Suprapubic skin (tissue), 4 donors: ENCODE results near the gene GOLT1A. TPM values are rescaled to one million over a fixed set of nuclear protein-coding genes. Genes with fewer than 3 reads are reported as not detected.

Experiments
- DNase-seq, 2 donors: peaks; one replicate each; pipeline ENCODE4 v3.0.0-alpha.2; 2019; ENCODE audit warnings: low spot score in 2 of 2
- H3K27ac ChIP-seq: fragments of 200-600 bp; sonication (generic); one replicate; pipeline ENCODE4 v1.5.1; 2019
- H3K27me3 ChIP-seq: fragments of 200-600 bp; sonication (generic); one replicate; pipeline ENCODE4 v1.5.1; 2019
- H3K36me3 ChIP-seq: fragments of 200-600 bp; sonication (generic); one replicate; pipeline ENCODE4 v1.5.1; 2019
- H3K4me1 ChIP-seq: fragments of 200-600 bp; sonication (generic); one replicate; pipeline ENCODE4 v1.5.1; 2019
- H3K4me3 ChIP-seq: fragments of 200-600 bp; sonication (generic); one replicate; pipeline ENCODE4 v1.5.1; 2019; ENCODE audit warnings: mild to moderate bottlenecking
- H3K9me3 ChIP-seq: fragments of 200-600 bp; sonication (generic); one replicate; pipeline ENCODE4 v1.5.1; 2019
- CTCF ChIP-seq, 2 donors: fragments of 200-600 bp in 1 of 2; fragments of 450-650 bp in 1 of 2; sonication (generic) in 1 of 2; IDR thresholded peaks; one replicate each; pipeline ENCODE4 v1.5.1; 2016 to 2019; ENCODE audit warnings: antibody characterized with exemption in 2 of 2, mild to moderate bottlenecking in 1 of 2, moderate library complexity in 1 of 2
- EP300 ChIP-seq: sonication (generic); formaldehyde crosslinking; IDR thresholded peaks from one replicate; pipeline ENCODE4 v1.6.1; 2017; ENCODE audit warnings: antibody characterized with exemption
- POLR2A ChIP-seq, 2 donors: fragments of 450-650 bp; IDR thresholded peaks; one replicate each; pipeline ENCODE4 v1.6.1; 2017; ENCODE audit warnings: antibody characterized with exemption in 2 of 2, mild to moderate bottlenecking in 2 of 2, moderate library complexity in 2 of 2
- POLR2AphosphoS5 ChIP-seq, 3 donors: sonication (generic); formaldehyde crosslinking; IDR thresholded peaks; one replicate each; pipeline ENCODE4 v1.6.1; 2017; ENCODE audit warnings: antibody characterized with exemption in 3 of 3
- WGBS: methylation state at CpG from one replicate; pipeline ENCODE4 v1.1.5; 2018; 5-methylcytosine and 5-hydroxymethylcytosine counted together
- total RNA-seq, 4 donors: library from RNA; depleted of rRNA; stranded (reverse); fragments of >200 nt; gene quantifications; one replicate each; pipeline ENCODE4 v1.1.0, GENCODE V29; 2016

The GOLT1A gene
- total RNA-seq, 4 donors from 2014 or later, result not detected

- no peak for DNase-seq
- no peak overlapping the region for H3K27ac ChIP-seq
Measured at GRCh38 chr1:204171751-204172178, 42.0 kb downstream of the GOLT1A start.

GRCh38 chr1:204170494-204171155, 43.2 kb downstream of the GOLT1A start:
- H3K27me3 ChIP-seq, result no peaks in the 10 kb centered on the region
- H3K4me1 ChIP-seq, result no peaks in the 10 kb centered on the region
- peaks cover 10% of the 10 kb centered on the region for H3K9me3 ChIP-seq
- no peak for DNase-seq
- no peak overlapping the region for H3K4me3 ChIP-seq
- no peak overlapping the region for H3K27ac ChIP-seq
- TF ChIP-seq POLR2A (IDR thresholded peaks at IDR 0.05) (no peak), POLR2AphosphoS5 (IDR thresholded peaks at IDR 0.05) (no peak), CTCF (IDR thresholded peaks at IDR 0.05) (no peak), EP300 (no peak)
- 96% methylated on average over 3 of the region's 3 CpGs for WGBS
- H3K36me3 ChIP-seq, result no peaks in the 10 kb centered on the region

More at GRCh38 chr1:204171751-204172178, 42.0 kb downstream of the GOLT1A start:
- Histone ChIP-seq H3K4me1 (no peaks in the 10 kb centered on the region), H3K4me3 (no peak overlapping the region), H3K9me3 (peaks cover 10% of the 10 kb centered on the region), H3K36me3 (no peaks in the 10 kb centered on the region), H3K27me3 (no peaks in the 10 kb centered on the region)
- 69% methylated on average over 4 of the region's 4 CpGs for WGBS
- TF ChIP-seq CTCF (IDR thresholded peaks at IDR 0.05) (no peak), EP300 (no peak), POLR2AphosphoS5 (IDR thresholded peaks at IDR 0.05) (no peak), POLR2A (IDR thresholded peaks at IDR 0.05) (no peak)

- Histone ChIP-seq H3K27ac (no peak overlapping the region), H3K36me3 (no peaks in the 10 kb centered on the region), H3K27me3 (no peaks in the 10 kb centered on the region), H3K9me3 (peaks cover 10% of the 10 kb centered on the region), H3K4me3 (no peak overlapping the region), H3K4me1 (no peaks in the 10 kb centered on the region)
- no peak for DNase-seq
- WGBS, result 88% methylated on average over 4 of the region's 4 CpGs
- no peak for TF ChIP-seq EP300
- TF ChIP-seq CTCF (IDR thresholded peaks at IDR 0.05), result no peak
- no peak for TF ChIP-seq POLR2A (IDR thresholded peaks at IDR 0.05)
- TF ChIP-seq POLR2AphosphoS5 (IDR thresholded peaks at IDR 0.05), result no peak
Measured at GRCh38 chr1:204169858-204170257, 43.9 kb downstream of the GOLT1A start.

- H3K9me3 ChIP-seq, result peaks cover 10% of the 10 kb centered on the region
- H3K4me3 ChIP-seq, result no peak overlapping the region
- no peak overlapping the region for H3K27ac ChIP-seq
- 89% methylated on average over 5 of the region's 5 CpGs for WGBS
- H3K4me1 ChIP-seq, result peaks cover 1% of the 10 kb centered on the region
- DNase-seq, result no peak
- H3K27me3 ChIP-seq, result no peaks in the 10 kb centered on the region
- no peaks in the 10 kb centered on the region for H3K36me3 ChIP-seq
- TF ChIP-seq POLR2A (IDR thresholded peaks at IDR 0.05), result no peak
- TF ChIP-seq CTCF (IDR thresholded peaks at IDR 0.05), result no peak
- no peak for TF ChIP-seq EP300
- TF ChIP-seq POLR2AphosphoS5 (IDR thresholded peaks at IDR 0.05), result no peak
Measured at GRCh38 chr1:204167730-204168129, 46.1 kb downstream of the GOLT1A start.

- no peak for TF ChIP-seq EP300
- TF ChIP-seq CTCF (IDR thresholded peaks at IDR 0.05), result no peak
- TF ChIP-seq POLR2A (IDR thresholded peaks at IDR 0.05), result no peak
- TF ChIP-seq POLR2AphosphoS5 (IDR thresholded peaks at IDR 0.05), result no peak
- H3K27ac ChIP-seq, result no peak within 1 kb of the TSS
- peaks cover 8% of the 10 kb centered on the region for H3K4me1 ChIP-seq
- H3K4me3 ChIP-seq, result no peak within 1 kb of the TSS
- H3K36me3 ChIP-seq, result no peaks in the 10 kb centered on the region
- peaks cover 10% of the 10 kb centered on the region for H3K9me3 ChIP-seq
- H3K27me3 ChIP-seq, result no peaks in the 10 kb centered on the region
- no peak for DNase-seq
- WGBS, result 66% methylated on average over 5 of the region's 5 CpGs
Measured at GRCh38 chr1:204166219-204166618, 47.6 kb downstream of the GOLT1A start, which contains the start of gene REN. Gene REN, minus strand, starts transcription at chr1:204166337. Its CDS starts 44 bp downstream, at chr1:204166293.
